SK-N-SH (cell line): ENCODE data around the gene DHDDS. TPM values are rescaled to one million over a fixed set of nuclear protein-coding genes. Genes with fewer than 3 reads are reported as not detected.

Experiments
- CTCF ChIA-PET: fragments of 300-600, 350-600 bp; formaldehyde crosslinking; extraction: SDS; loops from one replicate; lab custom pipeline; 2021; lab: Yijun Ruan, JAX
- POLR2A ChIA-PET: fragments of 350-600 bp; sonication (Branson Sonifier 250); formaldehyde crosslinking; extraction: SDS; loops from one replicate; lab custom pipeline; 2020; ENCODE audit warnings: antibody characterized with exemption, inconsistent platforms; lab: Yijun Ruan, JAX
- DNase-seq: peaks from one replicate; pipeline ENCODE4 v3.0.0; 2012
- H2AFZ ChIP-seq: fragments of 200-600 bp; sonication (generic); 2 replicates; pipeline ENCODE4 v1.8.1; 2016; ENCODE audit warnings: antibody characterized with exemption, mild to moderate bottlenecking, low read depth
- H3F3A ChIP-seq: fragments of 200-600 bp; sonication (generic); replicated peaks from 2 replicates; pipeline ENCODE3; 2016; ENCODE audit warnings: antibody characterized with exemption, mild to moderate bottlenecking; ENCODE audit not compliant: insufficient read depth
- H3K27ac ChIP-seq, 2 experiments: fragments of 200-500 bp in 1 of 2; fragments of 200-600 bp in 1 of 2; sonication (Bioruptor generic) in 1 of 2; sonication (generic), shearing (Covaris generic) in 1 of 2; 2 replicates each; pipeline versions ENCODE4 v1.5.1 to v1.6.1; 2014 to 2016; ENCODE audit warnings: low read depth in 2 of 2, inconsistent platforms in 1 of 2, low read length in 1 of 2, mild to moderate bottlenecking in 1 of 2, mixed read lengths in 1 of 2
- H3K27me3 ChIP-seq: fragments of 200-600 bp; sonication (generic), shearing (Covaris generic); 2 replicates; pipeline ENCODE4 v1.6.1; 2016; ENCODE audit warnings: mixed run types; ENCODE audit not compliant: insufficient read depth
- H3K36me3 ChIP-seq, 2 experiments: fragments of 200-500 bp in 1 of 2; fragments of 200-600 bp in 1 of 2; sonication (Bioruptor generic) in 1 of 2; sonication (generic) in 1 of 2; replicated peaks in 1 of 2; 2 replicates each; pipeline versions ENCODE3 to v1.5.1; 2014 to 2016; ENCODE audit warnings: low read length in 1 of 2, mild to moderate bottlenecking in 1 of 2; ENCODE audit not compliant: insufficient read depth in 2 of 2, control insufficient read depth in 1 of 2
- H3K4me1 ChIP-seq, 2 experiments: fragments of 200-500 bp in 1 of 2; fragments of 200-600 bp in 1 of 2; sonication (Bioruptor generic) in 1 of 2; sonication (generic), shearing (Covaris generic) in 1 of 2; 2 replicates each; pipeline versions ENCODE4 v1.5.1 to v1.6.1; 2014 to 2016; ENCODE audit warnings: low read depth in 1 of 2, low read length in 1 of 2, mixed run types in 1 of 2; ENCODE audit not compliant: insufficient read depth in 2 of 2, control insufficient read depth in 1 of 2
- H3K4me2 ChIP-seq: fragments of 200-600 bp; sonication (generic), shearing (Covaris generic); 2 replicates; pipeline ENCODE4 v1.6.1; 2017; ENCODE audit warnings: mixed run types
- H3K4me3 ChIP-seq, 2 experiments: fragments of 200-500 bp in 1 of 2; fragments of 200-600 bp in 1 of 2; sonication (Bioruptor generic) in 1 of 2; sonication (generic), shearing (Covaris generic) in 1 of 2; 2 replicates each; pipeline versions ENCODE4 v1.5.1 to v1.8.1; 2014 to 2016; ENCODE audit warnings: low read depth in 2 of 2, inconsistent platforms in 1 of 2, low read length in 1 of 2, mild to moderate bottlenecking in 1 of 2, mixed read lengths in 1 of 2, moderate library complexity in 1 of 2
- H3K79me2 ChIP-seq: fragments of 200-600 bp; sonication (generic); 2 replicates; pipeline ENCODE4 v1.8.1; 2017; ENCODE audit warnings: mild to moderate bottlenecking; ENCODE audit not compliant: insufficient read depth
- H3K9ac ChIP-seq: fragments of 200-600 bp; sonication (generic); 2 replicates; pipeline ENCODE4 v1.6.1; 2017; ENCODE audit warnings: mixed run types
- H3K9me2 ChIP-seq: fragments of 200-600 bp; sonication (generic); 2 replicates; pipeline ENCODE4 v1.6.1; 2017; ENCODE audit warnings: mixed run types
- H3K9me3 ChIP-seq: fragments of 200-600 bp; sonication (generic); 2 replicates; pipeline ENCODE4 v1.6.1; 2017; ENCODE audit warnings: mixed run types, mild to moderate bottlenecking, moderate library complexity
- H4K20me1 ChIP-seq: fragments of 200-600 bp; sonication (generic); 2 replicates; pipeline ENCODE4 v1.6.1; 2017; ENCODE audit warnings: mild to moderate bottlenecking, mixed run types; ENCODE audit not compliant: insufficient read depth
- CHD2 ChIP-seq: fragments of 150-350 bp; IDR thresholded peaks from 2 replicates; pipeline ENCODE4 v1.6.1; 2018; ENCODE audit warnings: low read length; ENCODE audit not compliant: partially characterized antibody
- EZH2phosphoT487 ChIP-seq: fragments of 200-600 bp; sonication (generic); IDR thresholded peaks from 2 replicates; pipeline ENCODE4 v1.6.1; 2017; ENCODE audit warnings: low read depth, mixed run types, mild to moderate bottlenecking, antibody characterized with exemption, moderate library complexity, borderline replicate concordance
- FOXM1 ChIP-seq: IDR thresholded peaks from 2 replicates; pipeline ENCODE4 v1.4.0; 2012; ENCODE audit warnings: low read depth, mild to moderate bottlenecking
- IRF3 ChIP-seq: fragments of 150-350 bp; IDR thresholded peaks from 2 replicates; pipeline ENCODE4 v1.6.1; 2016; ENCODE audit warnings: mild to moderate bottlenecking, low read depth, low read length
- MAX ChIP-seq: IDR thresholded peaks from 2 replicates; pipeline ENCODE4 v1.4.0; 2012; ENCODE audit warnings: low read depth
- MEF2A ChIP-seq: IDR thresholded peaks from 2 replicates; pipeline ENCODE4 v1.4.0; 2012; ENCODE audit warnings: low read depth, borderline replicate concordance
- MXI1 ChIP-seq: IDR thresholded peaks from 2 replicates; pipeline ENCODE4 v1.6.1; 2012; ENCODE audit warnings: mild to moderate bottlenecking, low read depth, low read length, improper control_type of control experiment
- NFIC ChIP-seq: IDR thresholded peaks from 2 replicates; pipeline ENCODE4 v1.4.0; 2012; ENCODE audit warnings: borderline replicate concordance
- NRF1 ChIP-seq: IDR thresholded peaks from 2 replicates; pipeline ENCODE4 v1.6.1; 2012; ENCODE audit warnings: low read depth, mild to moderate bottlenecking, low read length
- PBX3 ChIP-seq: IDR thresholded peaks from 2 replicates; pipeline ENCODE4; 2012
- RCOR1 ChIP-seq: fragments of 150-350 bp; IDR thresholded peaks from 2 replicates; pipeline ENCODE4 v1.6.1; 2017; ENCODE audit warnings: antibody characterized with exemption, low read length
- SIN3A ChIP-seq: IDR thresholded peaks from 2 replicates; pipeline ENCODE4 v1.6.1; 2012; ENCODE audit warnings: low read depth, mild to moderate bottlenecking, low read length, moderate library complexity, borderline replicate concordance
- SMC3 ChIP-seq: IDR thresholded peaks from 2 replicates; pipeline ENCODE4 v1.6.1; 2012; ENCODE audit warnings: low read depth, low read length, improper control_type of control experiment
- WGBS: methylation state at CpG from one replicate; pipeline ENCODE4 v1.1.6; 2017; ENCODE audit warnings: low lambda C conversion rate; 5-methylcytosine and 5-hydroxymethylcytosine counted together
- polyA plus RNA-seq, 3 experiments: library from polyadenylated mRNA; depleted of rRNA; stranded (reverse); fragments of >200 nt; gene quantifications; 2 replicates each; pipeline ENCODE4 v1.2.3, GENCODE V29; 2012

DHDDS gene
- polyA plus RNA-seq, 1 of the 3 experiments (the other 2 are of a cell fraction), result 25.0 TPM

- Histone ChIP-seq H2AFZ (no peak overlapping the region), H3F3A (peaks cover 54% of the 10 kb centered on the region), H3K27ac (peak overlapping the region; percentile 96 to 98), H3K4me2 (peak overlapping the region; percentile 82), H3K27me3 (no peaks in the 10 kb centered on the region), H3K36me3 (peaks cover 35 to 54% of the 10 kb centered on the region in 2 experiments), H3K9me2 (no peaks in the 10 kb centered on the region), H3K4me1 (peaks cover 6 to 26% of the 10 kb centered on the region in 2 experiments; a peak in 3 of 4 replicates), H3K4me3 (peak overlapping the region; percentile 94 to 95), H3K9ac (peak overlapping the region; percentile 100), H3K9me3 (no peaks in the 10 kb centered on the region), H4K20me1 (peaks cover 41% of the 10 kb centered on the region), H3K79me2 (peaks cover 34% of the 10 kb centered on the region)
- ChIA-PET CTCF (interaction anchor here (1.3 to 1.4 kb wide), 2 partner anchors 17 to 27 kb away, joined by 3 to 6 read pairs; no protein-coding TSS in a partner anchor), POLR2A (interaction anchor here (0.6 to 2.6 kb wide), 6 partner anchors 11 to 553 kb away, joined by 3 to 16 read pairs (median 4); partner anchors contain the start of gene DHDDS)
- DNase-seq, result peak; percentile 98
- 2% methylated on average over 38 of the region's 71 CpGs for WGBS
- TF ChIP-seq MXI1 (peak; percentile 95), EZH2phosphoT487 (no peak), PBX3 (0 out of 2 replicates have a peak, but pooled peaks have one; percentile 22), FOXM1 (0 out of 2 replicates have a peak, but pooled peaks have one; percentile 28), NRF1 (peak; percentile 71), SIN3A (peak; percentile 90), SMC3 (no peak), MEF2A (no peak), IRF3 (no peak), RCOR1 (no peak), NFIC (0 out of 2 replicates have a peak, but pooled peaks have one; percentile 3), MAX (peak; percentile 67), CHD2 (no peak)
Measured at GRCh38 chr1:26472901-26473845, 41.1 kb downstream of the DHDDS start.
